Caco-2 (cell line): ENCODE measurements around the gene PUDP. TPM values are rescaled to one million over a fixed set of nuclear protein-coding genes. Genes with fewer than 3 reads are reported as not detected.
A peak's percentile ranks its signal among the peaks of the same experiment; 100 is the strongest.

Experiments used
- BruUV-seq: library from RNA; stranded (reverse); fragments of 400-500 nt; replicated peaks from 2 replicates; lab custom pipeline; 2021; lab: Mats Ljungman, UMichigan
- CTCF ChIA-PET: fragments of 300-600 bp; sonication (Branson Sonifier 250); formaldehyde crosslinking; loops from one replicate; lab custom pipeline; 2022; ENCODE audit warnings: antibody characterized with exemption; lab: Charles Lee
- POLR2A ChIA-PET: fragments of 300-600 bp; sonication (Branson Sonifier 250); formaldehyde crosslinking; loops from one replicate; lab custom pipeline; 2022; ENCODE audit warnings: antibody characterized with exemption; lab: Charles Lee
- DNase-seq, 2 experiments: peaks; one replicate each; pipeline versions ENCODE4 v3.0.0 to v3.0.0-alpha.2; 2020 to 2022
- H3K27me3 ChIP-seq: replicated peaks from 2 replicates; pipeline ENCODE4 v1.6.0; 2011; ENCODE audit warnings: low read length; ENCODE audit not compliant: control insufficient read depth, insufficient read depth
- H3K36me3 ChIP-seq: 2 replicates; pipeline ENCODE4 v1.5.1; 2011; ENCODE audit warnings: low read length; ENCODE audit not compliant: control insufficient read depth, insufficient read depth
- H3K4me1 ChIP-seq: fragments of 250-450 bp; sonication (Bioruptor Pico); 2 replicates; pipeline ENCODE4 v1.5.1; 2020; ENCODE audit warnings: mild to moderate bottlenecking
- H3K4me3 ChIP-seq: 2 replicates; pipeline ENCODE4 v1.5.1; 2011; ENCODE audit warnings: low read depth, mild to moderate bottlenecking, control low read depth, low read length
- H3K9me3 ChIP-seq: fragments of 250-450 bp; sonication (Bioruptor Pico); 2 replicates; pipeline ENCODE4 v1.5.1; 2020; ENCODE audit warnings: mild to moderate bottlenecking, moderate library complexity
- H3K27ac Mint-ChIP-seq: one replicate; pipeline ENCODE4 v1.8.0; 2022; ENCODE audit warnings: mixed read lengths; ENCODE audit not compliant: unreplicated experiment
- H3K27me3 Mint-ChIP-seq: one replicate; pipeline ENCODE4 v1.8.0; 2022; ENCODE audit warnings: mixed read lengths; ENCODE audit not compliant: insufficient read depth, unreplicated experiment
- H3K36me3 Mint-ChIP-seq: one replicate; pipeline ENCODE4 v1.8.0; 2022; ENCODE audit warnings: mild to moderate bottlenecking, mixed read lengths; ENCODE audit not compliant: insufficient read depth, unreplicated experiment
- H3K4me1 Mint-ChIP-seq: one replicate; pipeline ENCODE4 v1.8.0; 2022; ENCODE audit warnings: low read depth, mixed read lengths; ENCODE audit not compliant: unreplicated experiment
- H3K4me3 Mint-ChIP-seq: one replicate; pipeline ENCODE4 v1.8.0; 2022; ENCODE audit warnings: mild to moderate bottlenecking, moderate library complexity, mixed read lengths; ENCODE audit not compliant: unreplicated experiment
- H3K9me3 Mint-ChIP-seq: one replicate; pipeline ENCODE4 v1.8.0; 2022; ENCODE audit warnings: mixed read lengths; ENCODE audit not compliant: unreplicated experiment
- intact Hi-C: fragments of 100-400 bp; cut with micrococcal nuclease; formaldehyde crosslinking; loops from one replicate; pipeline ENCODE4 v1.10.0; 2022; ENCODE audit not compliant: unreplicated experiment
- total RNA-seq: library from RNA; stranded (reverse); gene quantifications from 2 replicates; pipeline ENCODE4 v1.2.3, GENCODE V29; 2022
- TF ChIP-seq, protein P1 (sequence below), 2 experiments: fragments of 200-600 bp in 1 of 2; IDR thresholded peaks; 1 replicate in 1 of 2; 2 replicates in 1 of 2; pipeline versions ENCODE4 v1.5.1 to v1.8.0; 2011 to 2022; ENCODE audit warnings: antibody characterized with exemption in 1 of 2, control low read depth in 1 of 2, inconsistent platforms in 1 of 2, low read depth in 1 of 2, low read length in 1 of 2, mild to moderate bottlenecking in 1 of 2, moderate library complexity in 1 of 2; ENCODE audit not compliant: insufficient read depth in 1 of 2, severe bottlenecking in 1 of 2, unreplicated experiment in 1 of 2

Gene PUDP
- total RNA-seq, 1 experiment from 2014 or later: 57.5 TPM

DNA sequence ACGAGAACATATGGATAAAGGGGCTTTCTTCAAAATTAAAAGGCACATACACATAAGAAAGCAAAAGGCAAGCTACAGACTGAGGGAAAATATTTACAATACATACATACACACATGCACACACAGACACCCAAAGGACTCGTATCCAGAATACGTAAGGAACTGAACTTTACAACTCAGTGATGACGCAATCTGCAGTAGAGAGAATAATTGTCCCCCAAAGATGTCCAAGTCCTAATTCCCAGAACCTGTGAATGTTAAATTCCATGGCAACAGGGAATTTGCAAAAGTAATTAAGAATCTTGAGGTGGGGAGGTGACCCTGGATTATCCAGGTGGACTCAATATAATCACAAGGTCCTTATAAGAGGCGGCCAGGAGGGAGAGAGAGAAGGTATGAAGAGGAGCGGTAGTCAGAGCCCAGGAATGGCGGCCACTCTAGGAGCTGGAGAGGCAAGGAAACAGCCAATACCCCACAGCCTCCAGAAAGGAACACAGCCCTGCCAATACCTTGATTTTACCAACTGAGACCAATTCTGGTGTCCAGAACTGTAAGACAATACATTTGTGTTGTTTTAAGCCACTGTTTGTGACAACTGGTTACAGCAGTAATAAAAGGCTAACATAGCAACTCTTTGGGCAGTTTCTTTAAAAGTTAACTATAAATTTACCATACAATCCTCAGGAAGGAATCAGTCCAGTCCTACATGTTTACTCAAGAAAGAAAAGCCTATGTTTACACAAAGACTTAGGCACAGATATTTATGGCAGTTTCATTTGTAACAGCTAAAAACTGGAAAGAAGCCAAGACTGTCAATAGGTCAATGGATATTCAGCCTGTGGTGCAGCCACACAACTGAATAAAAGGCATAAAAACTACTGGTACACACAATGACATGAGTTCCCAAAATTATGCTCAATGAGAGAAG, 27.7 kb downstream of the PUDP start:
- TF ChIP-seq, protein P1, sequence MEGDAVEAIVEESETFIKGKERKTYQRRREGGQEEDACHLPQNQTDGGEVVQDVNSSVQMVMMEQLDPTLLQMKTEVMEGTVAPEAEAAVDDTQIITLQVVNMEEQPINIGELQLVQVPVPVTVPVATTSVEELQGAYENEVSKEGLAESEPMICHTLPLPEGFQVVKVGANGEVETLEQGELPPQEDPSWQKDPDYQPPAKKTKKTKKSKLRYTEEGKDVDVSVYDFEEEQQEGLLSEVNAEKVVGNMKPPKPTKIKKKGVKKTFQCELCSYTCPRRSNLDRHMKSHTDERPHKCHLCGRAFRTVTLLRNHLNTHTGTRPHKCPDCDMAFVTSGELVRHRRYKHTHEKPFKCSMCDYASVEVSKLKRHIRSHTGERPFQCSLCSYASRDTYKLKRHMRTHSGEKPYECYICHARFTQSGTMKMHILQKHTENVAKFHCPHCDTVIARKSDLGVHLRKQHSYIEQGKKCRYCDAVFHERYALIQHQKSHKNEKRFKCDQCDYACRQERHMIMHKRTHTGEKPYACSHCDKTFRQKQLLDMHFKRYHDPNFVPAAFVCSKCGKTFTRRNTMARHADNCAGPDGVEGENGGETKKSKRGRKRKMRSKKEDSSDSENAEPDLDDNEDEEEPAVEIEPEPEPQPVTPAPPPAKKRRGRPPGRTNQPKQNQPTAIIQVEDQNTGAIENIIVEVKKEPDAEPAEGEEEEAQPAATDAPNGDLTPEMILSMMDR (IDR thresholded peaks at IDR 0.05; ENCODE audit: insufficient read depth in 1 of 2, low read depth in 1 of 2, low read length in 1 of 2, severe bottlenecking in 1 of 2, unreplicated experiment in 1 of 2): no peak
- H3K4me1 Mint-ChIP-seq: peaks cover 12% of the 10 kb centered on the region
- H3K27ac Mint-ChIP-seq: peak overlapping the region; percentile 77
- ChIA-PET POLR2A (no interaction called here), CTCF (interaction anchor here (1.5 kb wide), 1 partner anchor 13 kb away, joined by 3 read pairs; no protein-coding TSS in a partner anchor)
- no peaks in the 10 kb centered on the region for H3K9me3 ChIP-seq
- H3K36me3 Mint-ChIP-seq: no peaks in the 10 kb centered on the region
- H3K9me3 Mint-ChIP-seq: no peaks in the 10 kb centered on the region
- intact Hi-C loops: loop anchor here (1.0 kb wide), 2 partner anchors 12 to 30 kb away; no protein-coding TSS in a partner anchor
- H3K36me3 ChIP-seq: no peaks in the 10 kb centered on the region
- H3K4me3 Mint-ChIP-seq: peak overlapping the region; percentile 55
- no peaks in the 10 kb centered on the region for H3K27me3 Mint-ChIP-seq
- H3K27me3 ChIP-seq: no peaks in the 10 kb centered on the region
- H3K4me1 ChIP-seq: peaks cover 34% of the 10 kb centered on the region
- no peak for DNase-seq
- H3K4me3 ChIP-seq: no peak overlapping the region
- BruUV-seq: no TSS peak

DNA sequence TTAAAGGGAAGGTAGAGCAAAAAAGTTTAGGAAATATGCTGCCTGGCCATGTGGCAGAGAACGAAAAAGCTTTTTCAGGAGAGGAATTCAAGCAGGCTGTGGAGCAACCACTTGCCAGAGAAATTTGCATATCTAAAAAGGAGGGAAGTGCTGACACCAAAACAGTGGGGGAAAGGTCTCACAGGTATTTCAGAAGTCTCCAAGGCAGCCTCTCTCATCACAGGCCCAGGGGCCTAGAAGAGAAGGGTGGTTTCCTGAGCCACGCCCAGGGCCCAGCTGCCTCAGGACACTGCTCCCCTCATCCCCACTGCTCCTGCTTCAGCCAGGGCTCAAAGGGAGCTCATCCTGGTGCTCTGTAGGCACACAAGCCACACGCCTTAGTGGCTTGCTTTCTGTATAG, 30.4 kb downstream of the PUDP start:
- Mint-ChIP-seq H3K9me3 (no peaks in the 10 kb centered on the region), H3K27me3 (no peaks in the 10 kb centered on the region), H3K36me3 (peaks cover 10% of the 10 kb centered on the region), H3K27ac (peak overlapping the region; percentile 67), H3K4me3 (no peak overlapping the region), H3K4me1 (peaks cover 12% of the 10 kb centered on the region)
- DNase-seq: no peak
- no peak overlapping the region for H3K4me3 ChIP-seq
- intact Hi-C loops: no loop called here
- BruUV-seq: no TSS peak
- H3K27me3 ChIP-seq: no peaks in the 10 kb centered on the region
- peaks cover 27% of the 10 kb centered on the region for H3K4me1 ChIP-seq
- ChIA-PET POLR2A (no interaction called here), CTCF (no interaction called here)
- no peaks in the 10 kb centered on the region for H3K9me3 ChIP-seq
- no peaks in the 10 kb centered on the region for H3K36me3 ChIP-seq
- TF ChIP-seq, protein P1 (IDR thresholded peaks at IDR 0.05; ENCODE audit: insufficient read depth in 1 of 2, low read depth in 1 of 2, low read length in 1 of 2, severe bottlenecking in 1 of 2, unreplicated experiment in 1 of 2): no peak

DNA sequence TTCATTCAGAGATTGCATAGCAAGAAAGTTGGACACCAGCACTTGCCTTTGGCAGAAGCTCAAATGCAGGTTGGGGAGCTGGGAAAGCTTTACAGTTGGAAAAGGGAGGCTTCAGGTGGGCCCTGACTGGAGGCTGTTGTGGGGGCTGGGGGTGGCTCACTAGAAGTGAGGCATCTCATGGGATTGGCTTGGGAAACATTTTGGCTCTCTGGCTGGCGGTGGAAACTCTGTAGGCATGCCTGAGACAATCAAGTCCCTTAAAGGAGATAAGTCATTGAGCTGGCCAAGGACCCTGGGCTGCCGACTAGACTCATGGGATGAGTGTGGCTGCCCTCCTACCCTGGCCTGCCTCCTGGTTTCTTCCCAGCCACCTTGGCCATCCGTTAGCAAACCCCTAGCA, 31.9 kb downstream of the PUDP start:
- H3K9me3 ChIP-seq: no peaks in the 10 kb centered on the region
- TF ChIP-seq, protein P1 (IDR thresholded peaks at IDR 0.05; ENCODE audit: insufficient read depth in 1 of 2, low read depth in 1 of 2, low read length in 1 of 2, severe bottlenecking in 1 of 2, unreplicated experiment in 1 of 2): no peak
- DNase-seq: no peak
- no peaks in the 10 kb centered on the region for H3K27me3 Mint-ChIP-seq
- no peak overlapping the region for H3K4me3 ChIP-seq
- H3K4me3 Mint-ChIP-seq: no peak overlapping the region
- H3K27me3 ChIP-seq: no peaks in the 10 kb centered on the region
- H3K27ac Mint-ChIP-seq: no peak overlapping the region
- BruUV-seq: no TSS peak
- H3K9me3 Mint-ChIP-seq: no peaks in the 10 kb centered on the region
- peaks cover 4% of the 10 kb centered on the region for H3K4me1 Mint-ChIP-seq
- ChIA-PET CTCF (no interaction called here), POLR2A (no interaction called here)
- H3K36me3 Mint-ChIP-seq: peaks cover 10% of the 10 kb centered on the region
- intact Hi-C loops: no loop called here
- H3K4me1 ChIP-seq: peaks cover 19% of the 10 kb centered on the region
- H3K36me3 ChIP-seq: no peaks in the 10 kb centered on the region
